GM21717 (cell line): ENCODE measurements around the gene PNPLA6.
"Not testable (repeated sequence)": the region's sequence is repeated elsewhere in the genome, so short reads cannot be mapped to it uniquely, and the experiment has no call there.

ENCODE experiments used
- ATAC-seq: cut with Tn5 transposase; IDR thresholded peaks from one replicate; pipeline ENCODE4 v1.9.1; 2021; ENCODE audit warnings: mild to moderate bottlenecking, moderate library complexity; ENCODE audit not compliant: unreplicated experiment

PNPLA6 gene

DNA sequence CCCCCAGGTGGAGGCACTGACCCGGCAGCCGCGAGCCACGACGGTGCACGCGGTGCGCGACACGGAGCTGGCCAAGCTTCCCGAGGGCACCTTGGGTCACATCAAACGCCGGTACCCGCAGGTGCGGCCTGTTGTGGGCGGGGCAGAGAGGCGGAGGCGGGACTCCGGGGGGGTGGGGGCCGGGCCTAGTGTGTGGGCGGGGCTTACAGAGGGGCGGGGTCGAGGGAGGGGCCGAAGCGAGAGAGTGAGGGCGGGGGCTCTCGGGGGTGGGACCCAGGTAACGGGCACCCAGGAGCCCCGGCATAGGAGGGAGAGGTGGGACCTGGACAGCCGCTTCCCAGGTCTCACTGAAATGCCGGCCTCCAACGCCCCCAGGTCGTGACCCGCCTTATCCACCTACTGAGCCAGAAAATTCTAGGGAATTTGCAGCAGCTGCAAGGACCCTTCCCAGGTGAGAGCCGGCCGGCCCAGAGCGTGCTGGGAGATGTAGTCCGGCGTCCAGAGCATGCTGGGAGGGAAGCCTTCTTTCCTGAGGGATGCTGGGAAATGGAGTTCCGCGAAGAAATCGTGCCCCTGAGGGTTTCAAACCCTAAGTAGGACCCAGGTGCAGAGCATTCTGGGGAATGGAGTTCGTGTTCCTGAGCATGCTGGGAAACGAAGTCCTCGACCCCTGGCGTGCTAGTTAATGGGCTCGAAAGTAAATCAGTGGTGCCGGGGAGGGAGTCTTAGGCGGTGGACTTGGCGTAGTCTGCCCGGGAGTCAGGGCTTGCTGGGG lies 15.7 kb downstream of the PNPLA6 start:
- ATAC-seq = no peak

DNA sequence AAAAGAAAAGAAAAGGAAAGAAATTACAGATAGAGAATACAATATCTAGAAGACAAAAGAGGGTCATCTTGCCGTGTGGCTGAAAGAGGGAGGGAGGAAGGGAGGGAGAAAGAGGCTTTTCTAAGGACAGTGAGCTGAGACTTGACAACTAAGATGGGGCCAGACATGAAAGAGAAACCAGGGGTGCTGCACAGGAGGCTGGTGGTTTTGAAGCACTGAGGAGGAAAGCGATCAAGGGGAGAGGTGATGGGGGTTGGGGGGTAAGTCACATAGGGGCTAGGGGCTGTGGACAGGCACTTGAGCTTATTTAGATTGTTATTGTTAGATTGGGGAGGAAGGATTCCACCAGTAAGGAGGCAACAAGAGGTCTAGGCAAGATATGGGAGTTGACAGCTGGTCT lies 17.3 kb downstream of the PNPLA6 start:
- no peak for ATAC-seq

GRCh38 chr19:7554565-7554964 lies 19.0 kb downstream of the PNPLA6 start:
- ATAC-seq = no peak

DNA sequence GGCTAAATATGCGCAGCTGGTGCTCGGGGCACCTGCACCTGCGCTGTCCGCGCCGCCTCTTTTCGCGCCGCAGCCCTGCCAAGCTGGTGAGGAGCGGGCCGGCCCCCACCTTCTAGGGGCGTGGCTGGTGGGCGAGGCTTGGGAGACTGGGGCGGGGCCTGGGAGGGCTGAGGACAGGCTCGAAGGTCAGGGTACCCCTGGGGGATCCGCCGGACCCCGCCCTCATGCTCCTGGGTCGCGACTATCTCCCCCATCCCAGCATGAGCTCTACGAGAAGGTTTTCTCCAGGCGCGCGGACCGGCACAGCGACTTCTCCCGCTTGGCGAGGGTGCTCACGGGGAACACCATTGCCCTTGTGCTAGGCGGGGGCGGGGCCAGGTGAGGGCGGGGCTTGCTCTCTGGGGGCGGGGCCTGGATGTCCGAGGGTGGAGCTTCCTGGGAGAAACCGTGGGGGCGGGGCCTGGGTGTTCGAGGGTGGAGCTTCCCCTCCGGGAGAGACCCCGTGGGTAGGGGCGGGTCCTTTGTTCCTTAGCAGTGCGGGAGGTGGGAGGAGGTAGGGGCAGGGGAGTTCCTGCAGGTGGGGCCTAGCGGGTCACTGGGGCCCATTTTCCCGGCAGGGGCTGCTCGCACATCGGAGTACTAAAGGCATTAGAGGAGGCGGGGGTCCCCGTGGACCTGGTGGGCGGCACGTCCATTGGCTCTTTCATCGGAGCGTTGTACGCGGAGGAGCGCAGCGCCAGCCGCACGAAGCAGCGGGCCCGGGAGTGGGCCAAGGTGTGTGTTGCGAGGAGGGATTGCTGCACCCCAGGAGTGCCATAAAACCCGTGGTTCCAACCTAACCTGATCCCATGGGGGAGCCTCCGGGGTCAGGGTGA lies 19.7 kb downstream of the PNPLA6 start:
- ATAC-seq = no peak

- no peak for ATAC-seq
Measured at GRCh38 chr19:7556696-7557315, 21.3 kb downstream of the PNPLA6 start.

- ATAC-seq = no peak
Measured at GRCh38 chr19:7558667-7559066, 23.1 kb downstream of the PNPLA6 start.

- ATAC-seq = no peak
Measured at GRCh38 chr19:7559102-7559501, 23.6 kb downstream of the PNPLA6 start.

GRCh38 chr19:7560255-7560654 lies 24.7 kb downstream of the PNPLA6 start:
- ATAC-seq = no peak

DNA sequence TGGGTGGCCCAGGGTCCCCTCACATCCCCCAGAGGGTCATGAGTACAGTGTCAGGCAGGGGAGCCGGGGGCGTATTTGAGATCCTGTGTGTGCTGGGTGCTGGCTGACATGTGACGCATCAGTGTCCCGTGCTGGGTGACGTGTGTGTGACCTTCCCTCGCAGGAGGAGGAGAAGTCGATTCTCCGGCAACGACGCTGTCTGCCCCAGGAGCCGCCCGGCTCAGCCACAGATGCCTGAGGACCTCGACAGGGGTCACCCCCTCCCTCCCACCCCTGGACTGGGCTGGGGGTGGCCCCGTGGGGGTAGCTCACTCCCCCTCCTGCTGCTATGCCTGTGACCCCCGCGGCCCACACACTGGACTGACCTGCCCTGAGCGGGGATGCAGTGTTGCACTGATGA lies 25.8 kb downstream of the PNPLA6 start:
- no peak for ATAC-seq

- ATAC-seq = no peak
Measured at GRCh38 chr19:7562646-7563393, 27.3 kb downstream of the PNPLA6 start.

DNA sequence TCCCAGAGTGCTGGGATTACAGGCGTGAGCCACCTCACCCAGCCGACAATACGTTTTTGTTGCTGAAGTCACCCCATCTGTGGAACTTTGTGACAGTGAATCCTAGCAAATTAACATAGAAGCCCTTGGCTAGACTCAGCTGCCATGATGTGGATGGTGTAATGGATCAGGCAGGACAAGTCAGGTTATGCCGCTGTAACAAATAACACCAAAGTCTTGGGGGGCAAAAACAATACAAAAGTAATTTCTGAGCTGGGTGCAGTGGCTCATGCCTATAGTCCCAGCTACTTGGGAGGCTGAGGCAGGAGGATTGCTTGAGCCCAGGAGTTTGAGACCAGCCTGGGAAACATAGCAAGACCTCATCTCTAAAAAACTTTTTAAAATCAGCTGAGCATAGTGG lies 29.3 kb downstream of the PNPLA6 start:
- ATAC-seq = no peak

GRCh38 chr19:7565332-7565731 lies 29.8 kb downstream of the PNPLA6 start:
- ATAC-seq = no peak

GRCh38 chr19:7570761-7571160 lies 35.2 kb downstream of the PNPLA6 start:
- ATAC-seq = no peak

DNA sequence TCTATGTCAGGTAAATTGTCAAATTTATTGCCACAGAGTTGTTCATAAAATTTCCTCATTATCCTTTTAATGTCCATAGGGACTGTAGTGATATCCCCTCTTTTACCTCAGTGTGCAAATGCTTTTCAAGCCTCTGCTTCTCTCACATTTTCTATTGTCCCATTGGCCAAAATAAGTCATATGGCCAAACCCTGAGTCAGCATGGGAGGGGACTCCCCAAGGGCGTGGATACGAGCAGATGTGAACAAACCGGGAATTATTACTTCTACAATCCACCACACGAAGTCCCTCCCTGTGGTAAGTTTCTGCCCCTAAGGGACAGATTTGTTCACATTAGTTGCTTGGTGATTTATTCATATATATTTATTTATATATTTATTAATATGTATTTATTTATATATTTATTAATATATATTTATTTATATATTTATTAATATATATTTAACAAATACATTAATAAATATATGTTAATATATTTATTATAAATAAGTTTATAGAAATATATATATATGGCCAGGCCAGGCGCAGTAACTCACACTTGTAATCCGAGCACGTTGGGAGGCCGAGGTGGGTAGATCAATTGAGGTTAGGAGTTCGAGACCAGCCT lies 40.0 kb downstream of the PNPLA6 start:
- no peak for ATAC-seq

DNA sequence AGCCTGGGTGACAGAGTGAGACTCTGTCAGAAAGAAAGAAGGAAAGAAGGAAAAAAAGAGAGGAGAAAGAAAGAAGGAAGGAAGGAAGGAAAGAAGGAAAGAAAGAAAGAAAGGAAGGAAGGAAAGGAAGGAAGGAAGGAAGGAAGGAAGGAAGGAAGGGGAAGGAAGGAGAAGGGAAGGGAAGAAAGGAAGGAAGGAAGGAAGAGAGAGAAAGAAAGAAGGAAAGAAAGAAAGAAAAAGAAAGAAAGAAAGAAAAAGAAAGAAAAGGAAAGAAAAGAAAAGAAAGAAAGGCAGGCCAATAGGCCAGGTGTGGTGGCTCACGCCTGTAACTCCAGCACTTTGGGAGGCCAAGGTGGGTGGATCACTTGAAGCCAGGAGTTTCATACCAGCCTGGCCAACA lies 41.9 kb downstream of the PNPLA6 start:
- ATAC-seq = not testable (repeated sequence)

- no peak for ATAC-seq
Measured at GRCh38 chr19:7578127-7578526, 42.6 kb downstream of the PNPLA6 start.

GRCh38 chr19:7579182-7579581 lies 43.7 kb downstream of the PNPLA6 start:
- no peak for ATAC-seq

DNA sequence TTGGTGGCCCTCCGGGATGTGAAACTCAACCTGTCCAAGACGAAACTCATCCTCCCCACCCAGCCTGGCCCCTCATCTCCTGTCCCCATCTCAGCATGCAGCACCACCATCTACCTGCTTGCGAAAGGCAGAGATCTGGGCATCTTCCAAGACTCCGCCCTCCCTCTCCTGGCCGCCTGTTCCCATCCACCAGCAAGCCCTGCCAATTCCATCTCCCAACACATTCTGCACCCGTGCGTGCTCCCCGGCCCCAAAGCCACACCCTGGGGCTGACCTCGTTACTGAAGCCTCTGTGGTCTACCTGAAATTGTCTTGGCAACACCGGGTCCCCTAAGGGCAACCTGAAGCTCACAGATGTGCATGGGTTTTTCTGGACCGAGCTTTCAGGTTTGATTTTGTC lies 46.9 kb downstream of the PNPLA6 start:
- no peak for ATAC-seq

- no peak for ATAC-seq
Measured at GRCh38 chr19:7589822-7590221, 54.3 kb downstream of the PNPLA6 start.

- no peak for ATAC-seq
Measured at GRCh38 chr19:7590256-7590655, 54.7 kb downstream of the PNPLA6 start.
